Globus pallidus (tissue), 1 donor: ENCODE results near the gene USP2.
A peak's percentile ranks its signal among the peaks of the same experiment; 100 is the strongest.

Experiments
- DNase-seq: peaks from one replicate; pipeline ENCODE4 v3.0.0-alpha.2; 2015; ENCODE audit warnings: low spot score

Gene USP2

DNA sequence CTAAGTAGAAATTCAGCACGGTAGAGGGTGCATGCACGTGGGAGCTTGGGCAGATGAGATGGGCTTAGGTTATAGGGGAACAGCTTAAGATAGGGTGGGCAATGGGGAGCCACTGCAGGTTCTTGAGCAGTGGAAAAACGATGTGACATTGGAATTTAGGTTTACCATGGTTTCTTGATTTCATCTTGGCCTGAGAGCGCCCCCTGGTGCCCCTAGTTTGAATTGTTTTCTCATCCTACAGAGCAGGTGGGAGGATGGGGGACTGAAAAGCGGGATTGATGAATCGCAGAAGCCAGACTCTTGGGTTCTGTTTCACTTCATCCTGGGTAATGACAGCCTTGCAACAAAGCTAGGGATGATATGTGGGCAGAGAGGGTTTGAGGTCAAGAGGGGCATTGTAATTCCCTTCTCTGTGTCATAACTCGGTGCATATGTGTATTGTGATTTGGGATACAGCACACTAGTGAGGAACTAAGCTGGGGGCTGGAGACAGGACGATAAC is 57.9 kb downstream of the USP2 start:
- peak; percentile 70 for DNase-seq

DNA sequence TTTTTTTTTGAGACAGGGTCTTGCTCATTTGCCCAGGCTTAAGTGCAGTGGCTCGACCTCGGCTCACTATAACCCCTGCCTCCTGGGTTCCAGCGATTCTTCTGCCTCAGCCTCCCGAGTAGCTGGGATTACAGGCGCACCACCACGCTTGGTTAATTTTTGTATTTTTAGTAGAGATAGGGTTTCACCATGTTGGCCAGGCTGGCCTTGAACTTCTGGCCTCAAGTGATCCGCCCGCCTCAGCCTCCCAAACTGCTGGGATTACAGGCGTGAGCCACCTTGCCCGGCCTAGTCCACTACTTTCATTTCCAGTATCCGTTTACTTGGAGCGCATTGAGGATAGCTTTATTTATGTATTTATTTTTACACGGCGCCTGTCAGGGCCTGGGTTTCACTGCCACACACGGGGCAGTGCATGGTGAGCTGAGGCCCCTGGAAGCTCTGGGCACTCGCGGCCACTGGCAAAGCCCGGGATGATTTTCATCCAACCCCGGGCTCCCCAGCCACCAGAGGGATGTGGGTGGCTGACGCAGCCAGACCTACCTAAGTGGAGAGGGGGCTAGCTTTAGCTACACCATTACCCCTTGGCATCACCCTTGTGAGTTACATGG is 58.5 kb downstream of the USP2 start:
- no peak for DNase-seq

DNA sequence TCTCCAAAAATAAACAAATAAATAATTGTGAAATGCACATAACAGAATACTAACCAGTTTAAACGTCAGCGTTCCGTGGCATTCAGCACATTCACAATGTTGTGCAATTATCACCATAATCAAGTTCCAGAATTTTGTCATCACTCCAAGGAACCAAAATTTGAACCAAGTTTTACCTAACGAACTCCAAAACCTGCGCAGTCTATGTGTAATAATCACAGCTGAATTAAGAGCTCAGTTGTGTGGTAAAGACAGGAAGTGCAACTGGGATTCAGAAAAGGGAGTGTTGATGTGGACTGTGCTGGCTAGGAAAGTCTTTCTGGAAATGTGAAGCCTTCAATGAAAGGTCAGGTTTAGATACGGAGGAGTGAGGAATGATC is 59.1 kb downstream of the USP2 start:
- no peak for DNase-seq

DNA sequence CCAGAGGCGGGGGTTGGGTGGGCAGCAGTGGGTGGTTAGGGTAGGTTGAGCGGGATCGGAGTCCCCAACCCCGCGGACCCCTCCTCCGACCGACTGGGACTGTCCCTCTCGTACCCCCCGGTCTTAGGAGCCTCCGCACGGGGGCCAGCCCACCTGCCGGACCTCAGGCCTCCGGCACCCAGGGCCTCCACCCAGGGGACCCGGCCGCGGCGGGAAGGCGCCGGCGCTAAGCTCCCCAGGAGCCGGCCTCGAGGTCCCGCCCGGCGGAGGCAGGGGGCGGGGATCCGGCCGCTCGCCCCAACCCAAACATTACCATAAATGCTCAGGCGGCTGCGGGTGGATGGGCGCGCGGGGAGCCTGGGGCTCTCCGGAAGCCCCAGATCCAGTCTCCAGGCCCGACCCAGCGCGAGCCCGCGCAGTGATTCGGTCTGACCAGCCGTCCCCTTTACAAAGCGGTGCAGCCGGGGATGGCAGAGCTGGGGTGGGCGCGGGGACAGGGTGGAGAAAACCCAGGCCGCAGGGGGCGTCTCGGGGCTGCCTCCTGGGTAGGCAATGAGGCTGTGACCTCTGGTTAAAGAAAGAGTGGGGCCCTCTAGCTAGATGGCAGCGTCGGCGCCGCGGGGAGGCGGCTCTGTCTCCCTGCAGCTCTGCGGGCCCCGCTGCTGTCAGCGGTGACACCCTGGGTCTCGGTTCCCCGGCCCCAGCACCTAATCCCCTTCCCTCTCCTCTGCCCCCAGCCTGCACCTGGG is 60.5 kb downstream of the USP2 start:
- peak; percentile 62 for DNase-seq

DNA sequence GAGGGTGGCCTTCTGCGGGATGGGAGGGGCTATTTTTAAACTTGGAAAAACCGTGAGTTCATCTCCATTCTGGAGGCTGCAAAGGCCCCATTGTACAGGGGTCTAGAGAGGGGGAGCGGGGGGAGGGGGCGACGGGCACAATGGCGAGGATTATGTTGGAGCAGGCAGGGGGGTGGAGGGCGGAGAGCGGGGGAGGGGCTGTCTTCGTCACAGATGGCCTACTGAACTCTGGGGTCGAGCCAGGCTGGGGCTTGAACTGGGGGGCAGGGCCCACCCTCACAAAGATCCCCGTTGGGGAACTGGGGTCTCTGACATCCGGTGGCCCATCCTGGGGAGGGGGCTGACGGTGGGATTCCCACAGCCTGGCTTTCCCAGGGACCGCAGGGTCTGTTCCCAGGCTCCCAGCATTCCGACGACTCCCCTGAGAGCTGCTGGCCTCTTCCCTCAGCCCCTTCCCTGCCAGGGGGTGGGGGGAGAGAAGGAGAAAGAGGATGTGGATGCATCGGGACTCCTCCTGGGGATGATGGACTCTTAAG is 61.2 kb downstream of the USP2 start:
- peak; percentile 87 for DNase-seq

DNA sequence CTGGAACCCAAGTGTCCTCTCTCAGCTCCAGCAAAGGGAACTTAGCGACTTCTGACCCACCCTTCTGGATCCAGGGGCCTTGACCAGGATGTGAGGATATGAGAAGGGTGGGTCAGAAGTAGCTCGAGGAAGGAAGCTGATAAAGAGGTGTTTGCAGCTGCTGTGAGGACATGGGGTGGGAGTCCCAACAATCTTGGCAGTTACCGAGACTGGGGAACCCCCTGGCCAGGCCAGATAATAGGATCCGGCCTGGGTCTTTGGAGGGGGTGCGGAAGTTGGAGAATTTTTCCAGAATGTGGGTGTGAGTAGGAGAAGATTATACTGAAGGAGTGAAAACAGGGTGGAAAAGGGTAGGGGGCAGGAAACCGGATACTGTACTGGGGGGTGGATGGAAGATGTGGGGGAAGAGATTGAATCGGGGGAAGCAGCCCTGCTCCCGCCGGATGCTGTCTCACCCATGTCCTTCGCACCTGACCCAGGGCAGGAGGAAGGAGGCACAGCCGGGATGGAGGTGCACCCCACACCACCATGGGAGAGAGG is 61.7 kb downstream of the USP2 start:
- peak; percentile 35 for DNase-seq

DNA sequence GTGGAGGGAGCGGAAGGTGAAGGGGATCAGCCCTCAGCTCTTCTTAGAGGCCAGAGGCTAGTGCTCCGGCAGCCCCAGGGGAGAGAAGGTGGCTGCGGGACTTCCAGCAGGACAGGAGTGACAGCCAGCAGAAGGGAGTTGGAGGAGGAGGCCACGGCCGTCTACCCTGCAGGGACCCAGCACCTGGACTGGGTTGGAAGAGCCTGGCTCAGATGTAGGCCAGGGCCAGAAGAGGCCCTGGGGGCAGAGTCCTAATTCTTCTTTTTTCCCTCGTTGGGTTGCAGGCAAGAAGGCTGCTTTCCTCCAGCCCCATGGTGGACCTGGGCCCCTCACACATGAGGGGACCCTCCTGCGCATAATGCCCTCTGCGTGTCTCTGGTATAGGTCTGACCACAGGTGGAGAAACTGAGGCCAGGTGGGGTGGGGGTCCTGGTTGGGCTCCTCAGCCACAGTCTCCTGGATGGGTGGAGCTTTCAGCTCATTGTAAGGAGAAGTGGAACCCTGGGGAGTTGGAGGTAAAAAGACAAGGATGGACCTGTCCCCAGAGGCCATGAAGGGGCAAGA is 62.3 kb downstream of the USP2 start:
- no peak for DNase-seq

DNA sequence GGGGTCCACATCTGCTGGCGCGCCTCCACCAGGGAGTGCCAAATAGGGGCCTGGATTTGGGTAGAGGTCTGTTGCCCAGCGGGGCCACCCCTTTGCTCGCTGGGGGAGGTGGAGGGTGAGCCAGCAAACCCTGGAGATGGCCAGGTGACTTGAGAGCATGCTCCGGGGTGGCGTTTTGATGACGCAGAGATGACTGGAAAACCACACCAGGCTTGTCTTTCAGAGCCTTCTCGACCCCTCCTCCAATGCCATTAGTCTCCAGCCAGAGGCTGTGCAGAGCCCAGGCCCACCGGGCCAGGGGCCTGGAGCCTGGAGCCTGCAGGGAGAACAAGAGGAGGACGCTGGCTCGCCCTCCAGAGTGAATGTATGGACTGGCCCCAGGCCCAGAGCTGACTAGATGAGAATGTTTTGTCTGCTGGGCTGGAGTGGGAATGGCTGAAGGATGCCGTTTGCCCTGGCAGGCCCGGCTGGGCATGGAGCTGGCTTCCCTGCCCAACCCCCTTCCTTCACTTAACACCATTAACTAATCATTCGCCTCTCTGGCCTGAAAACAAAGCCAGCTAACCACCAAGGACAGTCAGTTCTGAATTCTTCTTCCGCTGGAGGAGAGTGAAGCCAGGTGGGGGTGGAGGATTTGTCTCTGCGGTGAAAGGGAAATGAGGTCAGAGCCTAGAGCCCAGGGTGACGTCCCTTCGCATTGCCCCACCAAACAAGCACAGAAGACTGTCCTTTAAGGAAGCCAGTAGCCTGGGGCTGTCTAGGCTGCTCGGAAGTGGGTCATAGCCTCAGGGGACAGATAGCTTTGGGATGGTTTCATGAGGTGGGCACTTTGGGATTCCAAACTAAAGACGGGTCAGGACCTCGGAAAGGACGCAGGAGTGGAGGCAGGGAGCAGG is 63.0 kb downstream of the USP2 start:
- peak; percentile 50 for DNase-seq

DNA sequence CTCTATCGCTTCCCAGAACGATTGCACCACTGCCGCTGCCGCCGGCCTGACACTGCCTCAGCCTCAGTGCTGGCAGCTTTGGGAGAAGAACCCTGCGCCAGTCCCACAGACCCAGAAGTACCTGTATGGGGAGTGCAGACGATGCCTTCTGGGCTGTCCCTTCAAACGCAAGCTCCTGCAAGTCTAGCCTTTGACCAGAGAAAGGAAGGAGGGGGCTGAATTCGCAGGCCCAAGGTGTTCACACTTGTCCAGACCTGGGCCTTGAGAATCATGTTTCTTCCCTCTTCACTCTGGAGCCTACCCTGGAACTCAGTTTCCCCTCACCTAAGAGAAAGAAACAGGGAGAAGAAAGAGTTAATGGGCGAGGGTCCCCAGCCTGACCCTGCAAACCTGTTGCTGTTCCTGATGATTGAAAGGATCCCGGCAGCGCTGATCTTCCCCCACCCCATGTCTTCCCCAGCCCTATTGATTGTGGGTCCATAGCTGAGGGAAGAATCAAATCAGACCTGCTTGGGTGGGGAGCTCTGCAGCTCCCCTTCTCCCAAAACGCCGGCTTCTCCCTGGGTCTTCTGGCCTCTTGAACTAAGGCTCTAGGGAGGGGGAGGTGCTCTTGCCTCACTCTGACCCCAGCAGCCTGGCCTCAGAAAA is 63.8 kb downstream of the USP2 start:
- DNase-seq = peak; percentile 38

DNA sequence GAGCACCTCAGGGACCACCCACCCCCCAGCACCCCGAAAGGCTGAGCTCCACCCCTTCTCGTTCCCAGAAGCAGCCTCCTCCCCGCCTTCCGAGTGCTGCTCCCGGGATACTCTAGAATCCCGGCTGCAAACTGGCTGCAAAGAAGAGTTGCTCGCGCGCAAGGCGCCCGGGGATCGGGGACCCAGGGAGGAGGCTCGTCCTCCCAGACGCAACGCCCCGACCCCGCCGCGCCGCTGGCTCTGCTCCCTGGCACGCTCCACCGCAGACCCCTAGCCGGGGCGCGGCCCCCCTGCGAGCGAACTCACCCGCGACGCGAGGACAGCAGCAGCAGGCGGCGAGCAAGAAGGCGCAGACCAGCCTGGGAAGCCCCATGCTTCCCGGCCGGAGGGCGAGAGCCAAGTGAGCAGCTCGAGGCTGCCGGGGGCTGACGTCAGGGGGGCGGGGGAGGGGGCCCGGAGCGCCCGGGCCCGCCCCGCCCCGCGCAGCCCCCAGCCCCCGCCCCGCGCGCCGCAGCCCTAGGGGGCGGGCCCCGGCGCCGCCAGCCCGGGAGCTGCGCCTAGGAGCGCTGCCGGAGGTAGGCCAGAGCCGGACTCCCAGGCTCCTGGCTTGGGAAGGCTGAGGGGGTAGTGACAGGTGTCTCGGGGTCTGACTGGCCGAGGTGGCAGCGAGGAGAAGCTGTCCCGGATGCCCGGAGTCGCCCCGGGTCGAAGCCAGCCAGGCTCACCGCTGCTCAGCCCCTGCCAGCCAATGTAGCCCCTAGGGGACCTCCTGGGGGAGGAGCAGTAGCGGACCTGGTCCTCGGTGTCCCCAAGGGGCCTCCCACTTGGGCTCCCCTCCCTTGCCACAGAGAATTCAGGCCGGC is 64.5 kb downstream of the USP2 start, which contains the start of gene MCAM:
Gene MCAM (minus strand): TSS at position 402 of the 863 bp plus-strand sequence. CDS start 29 bp downstream, at position 373.
- DNase-seq = peak; percentile 71

DNA sequence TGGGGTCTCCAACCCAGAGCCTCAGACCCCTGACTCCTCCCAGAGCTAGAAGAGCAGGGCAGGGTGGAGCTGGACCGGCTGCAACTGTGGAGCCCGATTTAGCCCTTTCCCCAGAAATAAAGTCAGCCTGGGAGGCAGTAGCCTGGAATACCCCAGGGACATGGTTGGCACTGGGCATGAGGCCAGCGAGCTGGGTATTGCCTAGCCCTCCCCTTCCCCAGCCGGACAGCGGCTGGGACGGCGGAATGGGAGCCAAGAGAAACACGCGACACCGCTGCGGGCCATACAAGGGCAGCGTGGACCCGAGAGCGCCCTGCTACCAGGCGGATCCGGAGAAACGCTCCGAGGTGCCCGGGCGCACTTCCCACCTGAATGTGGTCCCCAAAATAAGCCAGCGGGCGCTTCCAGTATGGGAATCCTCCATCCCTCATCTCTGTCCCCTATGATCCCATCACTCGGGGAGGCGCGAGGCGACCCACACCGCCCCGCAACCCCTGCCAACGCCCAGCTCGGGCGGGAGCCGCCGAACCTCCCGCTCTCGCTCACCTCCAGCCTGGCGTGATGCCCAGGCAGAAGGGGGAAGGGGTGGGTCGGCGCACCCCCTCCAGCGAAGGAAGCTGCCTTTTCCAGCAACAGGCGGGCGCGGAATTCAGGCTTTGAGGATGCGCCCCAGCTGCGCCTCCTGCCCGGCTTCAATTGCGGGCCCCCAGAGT is 65.3 kb downstream of the USP2 start:
- DNase-seq = peak; percentile 90

DNA sequence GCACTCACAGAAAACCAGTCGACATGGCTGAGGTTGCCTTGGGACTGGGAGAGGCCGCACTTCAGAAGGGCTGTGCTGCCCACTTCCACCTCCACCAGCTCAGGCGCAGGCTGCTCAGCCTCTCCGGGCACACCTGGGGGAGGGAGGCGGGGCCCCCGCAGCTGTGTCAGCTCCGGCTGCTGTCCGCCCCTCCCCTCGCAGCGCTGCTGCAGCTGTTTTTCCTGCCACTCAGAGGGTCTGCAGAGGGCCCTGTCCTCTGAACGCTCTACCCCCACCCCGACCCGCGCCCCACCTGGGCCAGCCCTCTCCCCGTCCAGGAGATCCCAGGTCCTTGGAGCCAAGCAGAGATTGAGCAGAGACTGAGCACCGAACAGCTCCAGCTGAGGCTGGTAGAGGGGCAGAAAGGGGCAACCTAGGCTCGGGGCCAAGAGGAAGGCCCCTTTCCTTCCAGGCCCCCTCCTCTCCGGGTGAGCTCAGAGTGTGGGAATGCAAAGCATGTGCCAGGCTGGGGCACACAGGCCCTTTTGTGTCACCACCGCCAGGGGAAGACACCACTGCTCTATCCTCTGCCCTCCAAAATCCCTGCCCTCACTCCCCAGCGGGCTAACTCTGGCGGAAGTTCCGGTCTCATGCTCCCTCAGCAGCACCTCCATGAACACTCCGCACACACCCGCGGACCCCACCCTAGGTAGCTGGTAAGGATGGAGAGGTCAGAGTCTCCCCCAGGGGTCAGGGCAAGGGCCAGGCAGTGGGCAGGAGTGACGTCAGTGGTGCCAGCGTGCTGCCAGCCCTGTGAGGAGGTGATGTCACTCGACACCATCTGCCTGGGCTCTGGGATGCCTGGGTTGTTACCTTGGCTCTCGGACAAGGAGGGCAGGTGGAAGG is 66.1 kb downstream of the USP2 start:
- peak; percentile 84 for DNase-seq

DNA sequence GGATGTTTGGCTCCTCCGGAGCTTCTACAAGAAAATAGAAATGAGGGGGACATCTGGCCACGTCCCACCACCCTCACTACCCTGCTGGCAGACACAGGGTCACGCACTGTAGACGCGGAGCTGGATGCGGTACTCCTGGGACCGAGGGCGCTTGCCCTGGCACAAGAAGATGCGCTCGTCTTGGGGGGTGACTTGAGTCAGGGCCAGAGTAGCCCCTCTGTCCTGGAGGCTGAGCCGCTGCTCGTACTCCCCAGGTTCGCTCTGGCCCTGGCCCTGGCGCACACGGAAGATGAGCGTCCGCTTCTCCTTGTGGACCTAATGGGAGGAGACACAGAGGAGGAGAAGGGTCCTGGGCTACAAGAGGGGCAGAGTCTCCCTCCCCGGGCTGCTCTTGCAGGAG is 66.8 kb downstream of the USP2 start:
- DNase-seq = no peak

DNA sequence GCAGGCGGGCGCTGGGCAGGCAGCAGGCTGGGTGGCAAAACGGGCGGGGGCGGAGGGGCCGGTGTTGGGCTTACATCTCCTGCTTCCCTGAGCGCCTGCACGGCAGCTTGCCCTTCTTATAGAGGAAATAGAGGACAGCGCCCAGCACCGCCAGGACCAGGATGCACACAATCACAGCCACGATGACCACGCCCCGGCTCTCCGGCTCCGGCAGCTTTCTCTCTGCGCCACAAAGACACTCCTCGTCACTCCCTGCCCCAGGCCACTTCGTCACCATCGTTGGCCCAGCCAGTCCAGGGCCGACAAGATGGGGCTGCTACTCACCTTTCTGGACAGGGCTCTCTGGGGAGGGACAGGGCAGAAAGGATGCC is 70.8 kb downstream of the USP2 start:
- no peak for DNase-seq

DNA sequence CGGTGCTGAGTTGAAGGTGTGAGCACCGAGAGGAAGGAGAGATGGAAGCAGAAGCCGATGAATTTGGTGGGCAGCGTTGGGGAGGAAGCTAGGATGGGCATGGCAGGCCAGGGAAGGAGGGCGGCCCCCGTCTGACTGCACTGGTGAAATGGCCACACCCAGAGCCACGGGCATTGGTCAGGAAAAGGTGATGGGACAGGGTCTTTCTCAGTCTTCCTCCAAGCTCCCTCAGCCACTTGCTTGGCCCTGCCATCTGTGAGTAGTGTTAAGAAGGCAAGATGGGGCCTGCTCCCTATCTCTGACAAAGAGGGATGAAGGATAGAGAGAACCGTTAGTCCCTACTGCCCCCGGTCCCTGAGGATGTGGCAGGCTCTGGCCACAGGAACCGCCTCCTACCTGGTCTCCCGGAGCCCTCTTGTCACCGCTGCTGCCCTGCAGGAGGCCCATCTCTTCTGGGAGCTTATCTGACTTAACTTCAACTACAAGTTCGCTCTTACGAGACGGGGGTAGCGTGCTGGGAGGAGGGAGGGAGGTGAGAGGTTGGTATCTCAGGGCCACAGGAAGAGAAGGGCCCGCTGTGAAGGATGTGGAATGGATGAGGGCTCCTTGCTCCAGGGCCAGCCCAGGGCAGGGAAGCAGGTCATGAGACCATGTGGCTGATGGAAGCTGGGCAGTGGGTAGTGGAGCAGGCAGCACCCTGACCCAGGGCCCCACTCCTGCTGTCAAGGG is 71.4 kb downstream of the USP2 start:
- no peak for DNase-seq

DNA sequence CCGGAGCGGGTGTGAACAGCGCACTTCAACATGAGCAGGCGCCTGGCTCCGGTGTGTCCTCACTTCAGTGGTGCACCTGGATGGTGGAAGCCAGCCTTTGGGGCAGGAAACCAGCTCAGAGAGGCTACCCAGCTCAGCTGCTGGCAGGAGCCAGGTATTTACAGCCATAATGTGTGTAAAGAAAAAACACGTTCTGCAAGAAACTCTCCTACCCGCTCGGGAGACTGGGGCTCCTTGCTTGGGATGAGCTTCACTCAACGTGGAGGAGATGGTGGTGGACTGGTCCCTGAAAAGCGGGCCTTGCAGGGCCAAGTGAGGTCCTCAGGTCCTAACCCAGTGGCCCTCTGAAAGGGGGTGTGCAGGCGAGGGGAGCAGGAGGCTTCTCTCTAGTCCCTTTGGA is 72.1 kb downstream of the USP2 start:
- no peak for DNase-seq

DNA sequence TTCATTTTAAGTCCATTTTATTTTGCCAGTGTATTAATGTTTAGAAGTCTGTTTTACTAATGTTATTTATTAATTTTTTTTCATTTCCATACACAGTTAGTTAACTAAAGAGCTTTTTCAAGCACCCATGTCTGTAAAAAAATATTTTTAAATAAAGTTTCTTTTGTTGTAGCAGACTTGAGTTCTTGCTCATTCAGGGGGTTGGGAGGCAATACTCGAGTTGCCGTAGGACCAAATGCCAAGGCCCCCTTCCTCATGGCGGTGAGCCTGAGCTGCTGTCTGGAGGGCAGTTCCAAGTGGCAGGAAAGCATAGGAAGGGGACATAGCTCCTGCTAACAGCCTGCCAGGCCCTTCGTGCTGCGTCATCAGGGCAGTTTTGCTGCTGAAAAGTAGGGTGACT is 73.5 kb downstream of the USP2 start:
- DNase-seq = no peak

DNA sequence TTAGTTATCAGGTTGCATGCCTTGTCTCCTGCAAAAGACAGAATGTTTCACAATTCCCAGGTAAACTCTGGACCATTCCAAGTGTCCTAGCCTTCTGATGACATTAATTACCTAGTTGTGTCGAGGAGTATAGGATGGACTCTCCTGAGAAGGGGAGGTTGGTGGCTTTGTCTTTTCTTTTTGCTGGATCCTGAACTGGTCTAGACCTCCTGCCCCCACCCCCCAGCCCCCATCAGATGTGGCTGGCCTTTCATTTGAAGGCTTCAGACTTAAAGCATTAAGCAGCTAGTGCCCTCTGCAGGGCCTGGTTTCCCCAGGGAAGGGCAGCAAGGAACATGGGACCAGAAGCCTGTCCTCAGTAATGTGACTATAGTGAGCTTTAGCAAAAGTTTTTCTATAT is 74.3 kb downstream of the USP2 start:
- DNase-seq = no peak
